HCT116 (cell line): ENCODE data around the gene ARL8B. TPM values are rescaled to one million over a fixed set of nuclear protein-coding genes. Genes with fewer than 3 reads are reported as not detected.

Experiments
- ATAC-seq: fragments of 200-7000 bp; cut with Tn5 transposase; 2 replicates; pipeline ENCODE4 v1.9.1; 2020; ENCODE audit warnings: mild to moderate bottlenecking, moderate library complexity
- BruUV-seq: library from RNA; stranded (reverse); fragments of 400-500 nt; replicated peaks from 2 replicates; lab custom pipeline; 2021; lab: Mats Ljungman, UMichigan
- CTCF ChIA-PET: fragments of 300-600 bp; sonication (Branson Sonifier 250); formaldehyde crosslinking; loops from one replicate; lab custom pipeline; 2021; ENCODE audit warnings: antibody characterized with exemption; lab: Charles Lee
- POLR2A ChIA-PET: fragments of 300-600, 350-600 bp; sonication (Branson Sonifier 250); formaldehyde crosslinking; loops from one replicate; lab custom pipeline; 2021; ENCODE audit warnings: antibody characterized with exemption; lab: Charles Lee
- RAD21 ChIA-PET, 2 experiments: fragments of 300-600 bp; sonication (Branson Sonifier 250); formaldehyde crosslinking; loops; one replicate each; lab custom pipeline; 2023; ENCODE audit warnings: low total read pairs in 2 of 2; ENCODE audit not compliant: uncharacterized antibody in 2 of 2, unreplicated experiment in 2 of 2, low non-redundant PET in 1 of 2; lab: Charles Lee
- DNase-seq: peaks from one replicate; pipeline ENCODE4 v3.0.0-alpha.2; 2010; ENCODE audit warnings: low read depth, low spot score
- H2AFZ ChIP-seq: fragments of 200-600 bp; shearing (Covaris generic), sonication (generic); 2 replicates; pipeline ENCODE4 v1.6.1; 2017; ENCODE audit warnings: low read depth, mixed run types, mixed read lengths, antibody characterized with exemption, low read length; ENCODE audit not compliant: poor library complexity, severe bottlenecking
- H3K27ac ChIP-seq: 2 replicates; pipeline ENCODE4 v1.5.1; 2012; ENCODE audit warnings: low read depth, low read length
- H3K27me3 ChIP-seq: fragments of 200-600 bp; sonication (generic); 2 replicates; pipeline ENCODE4 v1.6.1; 2016; ENCODE audit warnings: mixed run types, low read length, mixed read lengths; ENCODE audit not compliant: insufficient read depth
- H3K36me3 ChIP-seq, 2 experiments: fragments of 200-500 bp in 1 of 2; fragments of 200-600 bp in 1 of 2; sonication (Bioruptor generic) in 1 of 2; sonication (generic) in 1 of 2; 2 replicates each; pipeline versions ENCODE4 v1.5.1 to v1.6.1; 2014 to 2016; ENCODE audit warnings: low read length in 2 of 2, inconsistent platforms in 1 of 2, mixed read lengths in 1 of 2, mixed run types in 1 of 2; ENCODE audit not compliant: insufficient read depth in 2 of 2, control insufficient read depth in 1 of 2
- H3K4me1 ChIP-seq, 2 experiments: fragments of 200-600 bp in 1 of 2; sonication (generic) in 1 of 2; 2 replicates each; pipeline versions ENCODE4 v1.5.1 to v1.6.1; 2012 to 2017; ENCODE audit warnings: low read length in 2 of 2, inconsistent platforms in 1 of 2, mild to moderate bottlenecking in 1 of 2, mixed read lengths in 1 of 2, mixed run types in 1 of 2, moderate library complexity in 1 of 2; ENCODE audit not compliant: insufficient read depth in 2 of 2, control insufficient read depth in 1 of 2
- H3K4me2 ChIP-seq: fragments of 200-600 bp; sonication (generic); 2 replicates; pipeline ENCODE4 v1.6.1; 2017; ENCODE audit warnings: mixed run types, low read length, mixed read lengths
- H3K4me3 ChIP-seq, 2 experiments: fragments of 200-600 bp in 1 of 2; sonication (generic) in 1 of 2; replicated peaks in 1 of 2; 2 replicates each; pipeline ENCODE4 v1.5.1; 2011 to 2016; ENCODE audit warnings: low read length in 2 of 2, control low read depth in 1 of 2, low read depth in 1 of 2, mild to moderate bottlenecking in 1 of 2, mixed read lengths in 1 of 2, mixed run types in 1 of 2
- H3K79me2 ChIP-seq: fragments of 200-600 bp; sonication (generic); 2 replicates; pipeline ENCODE4 v1.6.1; 2017; ENCODE audit warnings: mild to moderate bottlenecking, mixed run types, low read length, moderate library complexity, mixed read lengths; ENCODE audit not compliant: insufficient read depth
- H3K9ac ChIP-seq: fragments of 200-600 bp; sonication (generic); 2 replicates; pipeline ENCODE4 v1.6.1; 2016; ENCODE audit warnings: low read length, mixed read lengths
- H3K9me2 ChIP-seq: fragments of 200-600 bp; sonication (generic), shearing (Covaris generic); 2 replicates; pipeline ENCODE4 v1.6.1; 2017; ENCODE audit warnings: mixed run types, mild to moderate bottlenecking, moderate library complexity; ENCODE audit not compliant: insufficient read depth
- H3K9me3 ChIP-seq, 2 experiments: fragments of 200-500 bp in 1 of 2; fragments of 200-600 bp in 1 of 2; sonication (Bioruptor generic) in 1 of 2; sonication (generic) in 1 of 2; 2 replicates each; pipeline ENCODE4 v1.6.1; 2014 to 2017; ENCODE audit warnings: low read length in 2 of 2, mixed read lengths in 2 of 2, inconsistent platforms in 1 of 2, low read depth in 1 of 2, mild to moderate bottlenecking in 1 of 2, mixed run types in 1 of 2, moderate library complexity in 1 of 2; ENCODE audit not compliant: control insufficient read depth in 1 of 2, insufficient read depth in 1 of 2
- H4K20me1 ChIP-seq: fragments of 200-600 bp; sonication (generic), shearing (Covaris generic); 2 replicates; pipeline ENCODE4 v1.6.1; 2017; ENCODE audit warnings: mixed run types, mild to moderate bottlenecking, moderate library complexity; ENCODE audit not compliant: insufficient read depth
- CBX3 ChIP-seq: IDR thresholded peaks from 2 replicates; pipeline ENCODE4 v1.6.1; 2012; ENCODE audit warnings: low read depth
- FOSL1 ChIP-seq: IDR thresholded peaks from 2 replicates; pipeline ENCODE4 v1.6.1; 2012; ENCODE audit warnings: low read depth
- YY1 ChIP-seq: IDR thresholded peaks from 2 replicates; pipeline ENCODE4 v1.6.1; 2011; ENCODE audit warnings: low read length, low read depth, moderate library complexity, mild to moderate bottlenecking; ENCODE audit not compliant: insufficient replicate concordance; ENCODE audit errors: extremely low read depth
- intact Hi-C: fragments of 100-400 bp; cut with micrococcal nuclease; formaldehyde crosslinking; loops from 2 replicates; pipeline ENCODE4 v1.10.0; 2022
- total RNA-seq: library from RNA; stranded (reverse); gene quantifications from one replicate; pipeline ENCODE4 v1.2.1, GENCODE V29; 2021; ENCODE audit not compliant: unreplicated experiment
- TF ChIP-seq, protein P1 (sequence below): IDR thresholded peaks from 2 replicates; pipeline ENCODE4 v1.6.1; 2011; ENCODE audit warnings: mild to moderate bottlenecking, low read length, moderate library complexity; ENCODE audit not compliant: insufficient replicate concordance; ENCODE audit errors: extremely low read depth

The ARL8B gene
- total RNA-seq, 1 experiment from 2014 or later = 38.1 TPM

DNA sequence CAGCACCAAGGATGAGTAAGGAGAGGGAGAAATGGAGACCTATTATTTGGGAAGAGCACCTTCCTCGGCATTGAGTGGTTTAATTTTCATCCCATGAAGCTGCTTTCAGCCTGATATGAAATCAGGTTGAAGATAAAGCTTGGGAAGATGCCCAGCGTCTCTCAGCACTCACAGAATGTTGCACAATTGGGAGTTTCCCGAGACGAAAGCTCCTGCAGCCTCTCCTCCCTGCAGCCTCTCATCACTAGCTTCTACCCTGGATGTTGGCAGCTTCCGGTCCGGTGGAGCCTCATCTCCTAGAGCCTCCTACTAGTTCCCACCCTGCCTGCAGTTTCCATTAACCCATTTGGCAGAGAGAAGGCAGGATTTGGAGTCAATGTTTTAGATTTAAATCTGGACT lies 105.7 kb downstream of the ARL8B start:
- RAD21 ChIA-PET = no interaction called here
- Histone ChIP-seq H3K9me3 (no peaks in the 10 kb centered on the region), H3K36me3 (no peaks in the 10 kb centered on the region), H3K27me3 (peaks cover 18% of the 10 kb centered on the region; the same call in 1 of the 2 replicates), H2AFZ (no peak overlapping the region), H3K4me1 (no peaks in the 10 kb centered on the region), H3K79me2 (no peaks in the 10 kb centered on the region), H3K27ac (no peak overlapping the region), H3K9ac (no peak overlapping the region), H3K4me2 (no peak overlapping the region), H4K20me1 (no peaks in the 10 kb centered on the region), H3K4me3 (no peak overlapping the region), H3K9me2 (no peaks in the 10 kb centered on the region)
- POLR2A ChIA-PET = no interaction called here
- CTCF ChIA-PET = no interaction called here
- DNase-seq (no peak), ATAC-seq (no peak)
- no TSS peak for BruUV-seq
- TF ChIP-seq, protein P1, sequence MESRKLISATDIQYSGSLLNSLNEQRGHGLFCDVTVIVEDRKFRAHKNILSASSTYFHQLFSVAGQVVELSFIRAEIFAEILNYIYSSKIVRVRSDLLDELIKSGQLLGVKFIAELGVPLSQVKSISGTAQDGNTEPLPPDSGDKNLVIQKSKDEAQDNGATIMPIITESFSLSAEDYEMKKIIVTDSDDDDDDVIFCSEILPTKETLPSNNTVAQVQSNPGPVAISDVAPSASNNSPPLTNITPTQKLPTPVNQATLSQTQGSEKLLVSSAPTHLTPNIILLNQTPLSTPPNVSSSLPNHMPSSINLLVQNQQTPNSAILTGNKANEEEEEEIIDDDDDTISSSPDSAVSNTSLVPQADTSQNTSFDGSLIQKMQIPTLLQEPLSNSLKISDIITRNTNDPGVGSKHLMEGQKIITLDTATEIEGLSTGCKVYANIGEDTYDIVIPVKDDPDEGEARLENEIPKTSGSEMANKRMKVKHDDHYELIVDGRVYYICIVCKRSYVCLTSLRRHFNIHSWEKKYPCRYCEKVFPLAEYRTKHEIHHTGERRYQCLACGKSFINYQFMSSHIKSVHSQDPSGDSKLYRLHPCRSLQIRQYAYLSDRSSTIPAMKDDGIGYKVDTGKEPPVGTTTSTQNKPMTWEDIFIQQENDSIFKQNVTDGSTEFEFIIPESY = no peak
- no peak for TF ChIP-seq FOSL1
- TF ChIP-seq YY1 = no peak
- intact Hi-C loops = loop anchor here (10.0 kb wide), 1 partner anchor 573 kb away; no protein-coding TSS in a partner anchor

- no peak for TF ChIP-seq CBX3
- H3K79me2 ChIP-seq = no peaks in the 10 kb centered on the region
- no peak overlapping the region for H2AFZ ChIP-seq
- no peak overlapping the region for H3K9ac ChIP-seq
- intact Hi-C loops = loop anchor here (10.0 kb wide), 1 partner anchor 575 kb away; no protein-coding TSS in a partner anchor
- CTCF ChIA-PET = no interaction called here
- H3K9me3 ChIP-seq = no peaks in the 10 kb centered on the region
- H3K27me3 ChIP-seq = peaks cover 18% of the 10 kb centered on the region; the same call in 1 of the 2 replicates
- no peaks in the 10 kb centered on the region for H3K4me1 ChIP-seq
- H3K4me2 ChIP-seq = no peak overlapping the region
- no peak overlapping the region for H3K4me3 ChIP-seq
- H3K9me2 ChIP-seq = no peaks in the 10 kb centered on the region
- POLR2A ChIA-PET = no interaction called here
- ATAC-seq (no peak), DNase-seq (no peak)
- no peak overlapping the region for H3K27ac ChIP-seq
- RAD21 ChIA-PET = no interaction called here
- H4K20me1 ChIP-seq = no peaks in the 10 kb centered on the region
- no peaks in the 10 kb centered on the region for H3K36me3 ChIP-seq
- no TSS peak for BruUV-seq
Observed at GRCh38 chr3:5229414-5229813, 107.3 kb downstream of the ARL8B start.

Other genes starting within 250 kb of the ARL8B start
- 81.6 TPM for gene BHLHE40, start 142.9 kb upstream of the ARL8B start, total RNA-seq
- gene EDEM1, start 65.4 kb downstream of the ARL8B start, total RNA-seq = 23.7 TPM